Small intestine (tissue), 7 donors: ENCODE data around the gene SPI1. TPM values are rescaled to one million over a fixed set of nuclear protein-coding genes. Genes with fewer than 3 reads are reported as not detected.

Experiments used
- DNase-seq, 2 donors: peaks; one replicate each; pipeline versions ENCODE4 v3.0.0 to v3.0.0-alpha.2; 2013
- FAIRE-seq: peaks from 2 replicates; lab custom pipeline; 2012; peaks lifted over from hg19 to GRCh38; lab: Jason Lieb, UNC
- H3K27ac ChIP-seq, 3 donors: one replicate each; pipeline ENCODE4 v1.5.1; 2013; ENCODE audit warnings: low read length in 2 of 3, mild to moderate bottlenecking in 2 of 3, control low read depth in 1 of 3, inconsistent platforms in 1 of 3, low read depth in 1 of 3, moderate library complexity in 1 of 3
- H3K27me3 ChIP-seq, 3 donors: one replicate each; pipeline ENCODE4 v1.6.1; 2013; ENCODE audit warnings: low read length in 3 of 3, inconsistent platforms in 1 of 3; ENCODE audit not compliant: control insufficient read depth in 3 of 3, insufficient read depth in 3 of 3
- H3K36me3 ChIP-seq, 3 donors: one replicate each; pipeline ENCODE4 v1.6.1; 2013; ENCODE audit warnings: low read length in 3 of 3, inconsistent platforms in 1 of 3, low read depth in 1 of 3, mild to moderate bottlenecking in 1 of 3, moderate library complexity in 1 of 3; ENCODE audit not compliant: control insufficient read depth in 3 of 3, insufficient read depth in 2 of 3
- H3K4me1 ChIP-seq, 3 donors: one replicate each; pipeline ENCODE4 v1.6.1; 2013; ENCODE audit warnings: low read length in 2 of 3, inconsistent platforms in 1 of 3, low read depth in 1 of 3, mild to moderate bottlenecking in 1 of 3, moderate library complexity in 1 of 3; ENCODE audit not compliant: control insufficient read depth in 3 of 3, insufficient read depth in 2 of 3
- H3K4me3 ChIP-seq, 3 donors: one replicate each; pipeline ENCODE4 v1.5.1; 2013; ENCODE audit warnings: low read length in 3 of 3, control low read depth in 1 of 3, inconsistent platforms in 1 of 3, low read depth in 1 of 3, mild to moderate bottlenecking in 1 of 3, moderate library complexity in 1 of 3
- H3K9me3 ChIP-seq, 2 donors: one replicate each; pipeline ENCODE4 v1.6.1; 2013; ENCODE audit warnings: low read depth in 1 of 2, low read length in 1 of 2; ENCODE audit not compliant: control insufficient read depth in 2 of 2, insufficient read depth in 1 of 2
- WGBS, 3 donors: extraction: QIAGEN DNeasy Blood & Tissue Kit; methylation state at CpG; one replicate each; pipeline ENCODE4 v1.1.7; 2013; 5-methylcytosine and 5-hydroxymethylcytosine counted together
- polyA plus RNA-seq, 4 donors: library from polyadenylated mRNA; stranded (reverse) in 3 of 4; unstranded in 1 of 4; fragments of 200-250 nt in 3 of 4; fragments of 120-200 nt in 1 of 4; gene quantifications; one replicate each; pipeline versions ENCODE4 v1.2.1 to v1.2.3, GENCODE V29; 2013
- donor health status: healthy with polysubstance abuse.
- donor health status: control.
- donor health status: control.
- donor health status: Bipolar disorder and iron deficiency.
- donor health status: healthy.

The SPI1 gene
- polyA plus RNA-seq, 4 donors = 3.4 to 25.4 (median 12.0) TPM

GRCh38 chr11:47360341-47360740 lies 18.0 kb downstream of the SPI1 start:
- Histone ChIP-seq H3K9me3 (no peaks in the 10 kb centered on the region), H3K36me3 (peaks cover 0 to 3% (median 0%) of the 10 kb centered on the region in 3 donors), H3K27me3 (no peaks in the 10 kb centered on the region), H3K4me1 (no peaks in the 10 kb centered on the region), H3K27ac (no peak overlapping the region), H3K4me3 (no peak overlapping the region)
- FAIRE-seq = no peak
- DNase-seq = no peak
- WGBS, 3 donors = 93 to 95% (median 93%) methylated on average over 15 of the region's 15 CpGs

DNA sequence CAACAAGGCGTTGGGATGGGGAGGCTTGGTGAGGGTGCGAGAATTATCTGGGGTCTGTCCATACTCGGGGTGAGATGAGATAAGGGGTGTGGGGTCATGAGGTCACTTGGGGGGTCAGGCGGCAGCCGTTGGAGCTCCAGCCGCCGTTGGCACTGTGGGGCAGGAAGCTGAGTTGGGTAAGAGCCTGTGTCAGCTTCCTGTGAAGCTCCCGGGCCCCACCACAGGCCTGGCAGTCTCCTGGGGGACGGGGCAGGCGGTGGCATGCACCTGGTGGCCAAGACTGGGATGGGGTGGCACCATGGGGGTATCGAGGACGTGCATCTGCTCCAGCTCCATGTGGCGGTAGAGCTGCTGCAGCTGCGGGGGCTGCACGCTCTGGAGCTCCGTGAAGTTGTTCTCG lies 18.8 kb downstream of the SPI1 start:
- H3K27me3 ChIP-seq = no peaks in the 10 kb centered on the region
- H3K4me3 ChIP-seq = no peak overlapping the region
- peaks cover 0 to 3% (median 0%) of the 10 kb centered on the region in 3 donors for H3K36me3 ChIP-seq
- FAIRE-seq (no peak), DNase-seq (no peak)
- H3K9me3 ChIP-seq = no peaks in the 10 kb centered on the region
- no peak overlapping the region for H3K27ac ChIP-seq
- WGBS, 3 donors = 70 to 86% (median 80%) methylated on average over 15 to 17 of the region's 17 CpGs
- no peaks in the 10 kb centered on the region for H3K4me1 ChIP-seq

DNA sequence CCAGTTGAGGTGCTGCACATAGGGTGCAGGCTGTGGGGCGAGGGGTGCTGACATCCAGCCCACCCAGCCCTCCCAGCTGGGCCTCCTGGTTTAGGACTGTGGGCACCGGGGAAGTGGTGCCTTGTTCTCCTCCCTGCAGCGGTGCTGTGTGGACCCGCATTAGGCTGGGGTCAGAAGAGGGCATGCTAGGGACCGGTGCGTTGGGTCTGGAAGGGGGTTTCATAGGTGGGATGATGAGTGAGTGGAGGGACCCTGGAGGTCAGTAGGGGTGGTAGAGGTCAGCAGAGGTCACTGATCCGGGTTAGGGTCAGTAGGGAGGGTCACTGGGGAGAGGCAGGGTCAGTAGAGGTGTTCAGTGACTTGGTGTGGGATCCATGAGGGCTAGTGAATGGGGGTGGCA lies 19.2 kb downstream of the SPI1 start:
- no peaks in the 10 kb centered on the region for H3K27me3 ChIP-seq
- WGBS, 3 donors = 82 to 97% (median 89%) methylated on average over 7 of the region's 7 CpGs
- FAIRE-seq (no peak), DNase-seq (no peak)
- no peaks in the 10 kb centered on the region for H3K9me3 ChIP-seq
- no peaks in the 10 kb centered on the region for H3K4me1 ChIP-seq
- H3K27ac ChIP-seq = no peak overlapping the region
- peaks cover 0 to 3% (median 0%) of the 10 kb centered on the region in 3 donors for H3K36me3 ChIP-seq
- no peak overlapping the region for H3K4me3 ChIP-seq

DNA sequence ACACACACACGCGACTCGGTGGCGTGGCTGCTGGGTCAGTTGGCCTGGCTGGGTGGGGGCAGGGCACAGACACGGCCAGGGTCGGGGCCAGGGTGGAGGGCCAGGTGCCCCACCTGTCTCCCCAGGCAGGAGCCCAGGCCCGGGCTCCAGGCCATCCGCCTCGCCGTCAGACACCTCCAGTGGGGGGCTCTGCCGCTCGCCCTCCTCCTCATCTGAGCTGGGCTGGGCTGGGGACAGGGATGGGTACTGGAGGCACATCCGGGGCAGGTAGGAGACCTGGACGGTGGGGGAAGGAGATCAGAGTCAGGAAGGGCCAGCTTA lies 19.7 kb downstream of the SPI1 start:
- no peak for FAIRE-seq

DNA sequence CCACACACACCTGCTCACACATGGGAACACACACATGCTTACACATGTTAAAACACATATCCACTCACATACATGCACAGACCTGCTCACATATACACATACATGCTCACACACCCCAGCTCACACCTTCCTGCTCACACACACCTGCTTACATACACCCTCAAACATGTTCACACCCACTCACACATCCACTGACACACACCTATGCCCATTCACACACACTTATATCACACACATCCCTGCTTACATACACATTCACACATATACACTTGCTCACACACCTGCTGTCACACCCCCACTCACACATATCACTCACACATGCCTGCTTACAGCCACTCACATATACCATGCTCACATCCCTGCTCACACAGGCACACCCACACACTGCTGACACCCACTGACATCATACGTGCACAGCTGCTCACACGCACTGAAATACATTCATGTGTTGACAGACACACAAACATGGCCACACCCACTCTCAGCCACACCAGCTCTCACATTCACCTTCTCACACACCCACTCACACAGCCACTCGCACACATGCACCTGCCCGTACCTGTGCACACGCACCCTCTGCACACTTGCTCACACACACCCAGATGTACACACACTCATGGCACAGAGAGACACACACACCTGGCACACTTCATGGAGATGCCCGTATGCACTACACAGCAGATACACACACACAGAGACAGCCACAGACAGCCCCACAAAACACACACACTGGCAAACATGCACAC lies 20.2 kb downstream of the SPI1 start:
- no peaks in the 10 kb centered on the region for H3K27me3 ChIP-seq
- FAIRE-seq (no peak), DNase-seq (no peak)
- H3K27ac ChIP-seq = no peak overlapping the region
- 90 to 92% (median 91%) methylated on average over 6 of the region's 6 CpGs for WGBS, 3 donors
- no peaks in the 10 kb centered on the region for H3K9me3 ChIP-seq
- no peaks in the 10 kb centered on the region for H3K4me1 ChIP-seq
- H3K4me3 ChIP-seq = no peak overlapping the region
- H3K36me3 ChIP-seq = peaks cover 0 to 3% (median 0%) of the 10 kb centered on the region in 3 donors

More for the DNA sequence above, 19.7 kb downstream of the SPI1 start:
- Histone ChIP-seq H3K4me3 (no peak overlapping the region), H3K27ac (no peak overlapping the region), H3K9me3 (no peaks in the 10 kb centered on the region), H3K27me3 (no peaks in the 10 kb centered on the region), H3K36me3 (peaks cover 0 to 3% (median 0%) of the 10 kb centered on the region in 3 donors), H3K4me1 (no peaks in the 10 kb centered on the region)
- WGBS, 3 donors = 86 to 91% (median 86%) methylated on average over 14 of the region's 14 CpGs
- DNase-seq = no peak

- Histone ChIP-seq H3K36me3 (peaks cover 0 to 3% (median 0%) of the 10 kb centered on the region in 3 donors), H3K27me3 (no peaks in the 10 kb centered on the region), H3K27ac (no peak overlapping the region), H3K4me1 (no peaks in the 10 kb centered on the region), H3K4me3 (no peak overlapping the region), H3K9me3 (no peaks in the 10 kb centered on the region)
- FAIRE-seq (no peak), DNase-seq (no peak)
- 96 to 98% (median 96%) methylated on average over 1 of the region's 1 CpG for WGBS, 3 donors
Observed at GRCh38 chr11:47356998-47357329, 21.4 kb downstream of the SPI1 start.

- H3K9me3 ChIP-seq = no peaks in the 10 kb centered on the region
- no peak for FAIRE-seq
- no peak overlapping the region for H3K4me3 ChIP-seq
- no peak overlapping the region for H3K27ac ChIP-seq
- H3K27me3 ChIP-seq = no peaks in the 10 kb centered on the region
- no peak for DNase-seq
- no peaks in the 10 kb centered on the region for H3K4me1 ChIP-seq
- WGBS, 3 donors = 90 to 97% (median 93%) methylated on average over 9 of the region's 9 CpGs
- H3K36me3 ChIP-seq = peaks cover 0 to 3% (median 0%) of the 10 kb centered on the region in 3 donors
Observed at GRCh38 chr11:47356129-47356997, 22.0 kb downstream of the SPI1 start.

GRCh38 chr11:47355283-47356128 lies 22.8 kb downstream of the SPI1 start:
- FAIRE-seq = no peak
- H3K9me3 ChIP-seq = no peaks in the 10 kb centered on the region
- no peaks in the 10 kb centered on the region for H3K27me3 ChIP-seq
- no peak overlapping the region for H3K27ac ChIP-seq
- peaks cover 0 to 3% (median 0%) of the 10 kb centered on the region in 3 donors for H3K36me3 ChIP-seq
- 30 to 51% (median 41%) methylated on average over 31 to 47 of the region's 47 CpGs for WGBS, 3 donors
- peak overlapping the region in 2 of 3 donors; percentile 15 to 42 for H3K4me3 ChIP-seq
- peak; percentile 94 to 98 for DNase-seq
- H3K4me1 ChIP-seq = no peaks in the 10 kb centered on the region
